Stomach (tissue), 4 donors: ENCODE results near the gene NDUFS8.

Experiments used
- POLR2A ChIP-seq, 4 donors: fragments of 450-650 bp; IDR thresholded peaks; one replicate each; pipeline ENCODE4 v1.6.1; 2016; ENCODE audit warnings: antibody characterized with exemption in 4 of 4, control low read depth in 2 of 4, mild to moderate bottlenecking in 1 of 4, moderate library complexity in 1 of 4
- TF ChIP-seq, protein P1 (sequence below), 7 experiments: fragments of 450-650 bp in 4 of 7; fragments of 200-600 bp in 3 of 7; sonication (generic) in 3 of 7; IDR thresholded peaks; one replicate each; pipeline ENCODE4 v1.5.1; 2016 to 2019; ENCODE audit warnings: antibody characterized with exemption in 7 of 7, control low read depth in 2 of 7, mild to moderate bottlenecking in 1 of 7

- TF ChIP-seq, protein P1, sequence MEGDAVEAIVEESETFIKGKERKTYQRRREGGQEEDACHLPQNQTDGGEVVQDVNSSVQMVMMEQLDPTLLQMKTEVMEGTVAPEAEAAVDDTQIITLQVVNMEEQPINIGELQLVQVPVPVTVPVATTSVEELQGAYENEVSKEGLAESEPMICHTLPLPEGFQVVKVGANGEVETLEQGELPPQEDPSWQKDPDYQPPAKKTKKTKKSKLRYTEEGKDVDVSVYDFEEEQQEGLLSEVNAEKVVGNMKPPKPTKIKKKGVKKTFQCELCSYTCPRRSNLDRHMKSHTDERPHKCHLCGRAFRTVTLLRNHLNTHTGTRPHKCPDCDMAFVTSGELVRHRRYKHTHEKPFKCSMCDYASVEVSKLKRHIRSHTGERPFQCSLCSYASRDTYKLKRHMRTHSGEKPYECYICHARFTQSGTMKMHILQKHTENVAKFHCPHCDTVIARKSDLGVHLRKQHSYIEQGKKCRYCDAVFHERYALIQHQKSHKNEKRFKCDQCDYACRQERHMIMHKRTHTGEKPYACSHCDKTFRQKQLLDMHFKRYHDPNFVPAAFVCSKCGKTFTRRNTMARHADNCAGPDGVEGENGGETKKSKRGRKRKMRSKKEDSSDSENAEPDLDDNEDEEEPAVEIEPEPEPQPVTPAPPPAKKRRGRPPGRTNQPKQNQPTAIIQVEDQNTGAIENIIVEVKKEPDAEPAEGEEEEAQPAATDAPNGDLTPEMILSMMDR (IDR thresholded peaks at IDR 0.05), result no peak
- TF ChIP-seq POLR2A (IDR thresholded peaks at IDR 0.05), result no peak
Measured at GRCh38 chr11:68043349-68044144, 13.1 kb downstream of the NDUFS8 start.
